Measurements from ENCODE around the gene LYRM1. TPM values are rescaled to one million over a fixed set of nuclear protein-coding genes. Genes with fewer than 3 reads are reported as not detected.
"Not testable (repeated sequence)": the region's sequence is repeated elsewhere in the genome, so short reads cannot be mapped to it uniquely, and the experiment has no call there.

The LYRM1 gene
- polyA plus RNA-seq, 1 donor (not counting 4 experiments of a cell fraction or from before 2014, with no cell fraction given): 21.7 TPM

GRCh38 chr16:20859699-20860098 lies 40.9 kb upstream of the LYRM1 start:
- Histone ChIP-seq H3K27me3 (ENCODE audit: control insufficient read depth, extremely low read depth, insufficient read depth, low read length) (no peaks in the 10 kb centered on the region), H3K79me2 (ENCODE audit: control insufficient read depth, insufficient read depth, low read length) (peaks cover 31% of the 10 kb centered on the region), H3K36me3 (ENCODE audit: control insufficient read depth in 2 of 2, extremely low read depth in 1 of 2, insufficient read depth in 2 of 2, low read length in 2 of 2) (peaks cover 24 to 29% of the 10 kb centered on the region in 2 experiments), H2AFZ (ENCODE audit: control insufficient read depth, low read length) (no peak overlapping the region), H4K20me1 (ENCODE audit: control insufficient read depth, extremely low read depth, insufficient read depth, low read length) (no peaks in the 10 kb centered on the region), H3K4me2 (ENCODE audit: control insufficient read depth, extremely low read depth, insufficient read depth, low read depth, low read length) (no peak overlapping the region), H3K9me1 (ENCODE audit: control insufficient read depth, extremely low read depth, insufficient read depth, low read length) (no peaks in the 10 kb centered on the region), H3K4me3 (ENCODE audit: control insufficient read depth in 2 of 3, extremely low read depth in 1 of 3, insufficient read depth in 2 of 3, low read depth in 1 of 3, low read length in 3 of 3) (no peak overlapping the region), H3K27ac (ENCODE audit: control insufficient read depth, insufficient read depth, low read length) (no peak overlapping the region), H3K9me3 (ENCODE audit: control insufficient read depth, low read depth, low read length) (no peaks in the 10 kb centered on the region), H3K9ac (ENCODE audit: control insufficient read depth, extremely low read depth, insufficient read depth, low read length) (no peak overlapping the region), H3K4me1 (ENCODE audit: control insufficient read depth, extremely low read depth, insufficient read depth, low read length) (peaks cover under 1% of the 10 kb centered on the region)
- TF ChIP-seq CTCF (optimal IDR thresholded peaks at IDR 0.05 in 1 of 3, IDR thresholded peaks at IDR 0.05 in 1 of 3, conservative IDR thresholded peaks at IDR 0.05 in 1 of 3; ENCODE audit: extremely low read depth in 1 of 3, insufficient read depth in 2 of 3, low read length in 3 of 3): no peak
- no peak for TF ChIP-seq EZH2 (IDR thresholded peaks at IDR 0.05; ENCODE audit: low read length)
- dilution Hi-C loops (cut with MboI; ENCODE audit: extremely low pct_ligation_motif_present, low sequenced_read_pairs): no loop called here
- no peak for DNase-seq (ENCODE audit: low read depth, low spot score)
- FAIRE-seq: no peak

GRCh38 chr16:20860361-20860760 lies 40.2 kb upstream of the LYRM1 start:
- no peaks in the 10 kb centered on the region for H4K20me1 ChIP-seq (ENCODE audit: control insufficient read depth, extremely low read depth, insufficient read depth, low read length)
- dilution Hi-C loops (cut with MboI; ENCODE audit: extremely low pct_ligation_motif_present, low sequenced_read_pairs): no loop called here
- no peak overlapping the region for H3K27ac ChIP-seq (ENCODE audit: control insufficient read depth, insufficient read depth, low read length)
- H3K4me3 ChIP-seq (ENCODE audit: control insufficient read depth in 2 of 3, extremely low read depth in 1 of 3, insufficient read depth in 2 of 3, low read depth in 1 of 3, low read length in 3 of 3): no peak overlapping the region
- no peak overlapping the region for H3K9ac ChIP-seq (ENCODE audit: control insufficient read depth, extremely low read depth, insufficient read depth, low read length)
- no peaks in the 10 kb centered on the region for H3K9me3 ChIP-seq (ENCODE audit: control insufficient read depth, low read depth, low read length)
- H3K27me3 ChIP-seq (ENCODE audit: control insufficient read depth, extremely low read depth, insufficient read depth, low read length): no peaks in the 10 kb centered on the region
- H3K79me2 ChIP-seq (ENCODE audit: control insufficient read depth, insufficient read depth, low read length): peaks cover 33% of the 10 kb centered on the region
- TF ChIP-seq CTCF (optimal IDR thresholded peaks at IDR 0.05 in 1 of 3, IDR thresholded peaks at IDR 0.05 in 1 of 3, conservative IDR thresholded peaks at IDR 0.05 in 1 of 3; ENCODE audit: extremely low read depth in 1 of 3, insufficient read depth in 2 of 3, low read length in 3 of 3) (no peak), EZH2 (IDR thresholded peaks at IDR 0.05; ENCODE audit: low read length) (no peak)
- peaks cover 19 to 29% of the 10 kb centered on the region in 2 experiments for H3K36me3 ChIP-seq (ENCODE audit: control insufficient read depth in 2 of 2, extremely low read depth in 1 of 2, insufficient read depth in 2 of 2, low read length in 2 of 2)
- no peaks in the 10 kb centered on the region for H3K9me1 ChIP-seq (ENCODE audit: control insufficient read depth, extremely low read depth, insufficient read depth, low read length)
- H2AFZ ChIP-seq (ENCODE audit: control insufficient read depth, low read length): no peak overlapping the region
- FAIRE-seq (no peak), DNase-seq (ENCODE audit: low read depth, low spot score) (no peak)
- peaks cover 7% of the 10 kb centered on the region for H3K4me1 ChIP-seq (ENCODE audit: control insufficient read depth, extremely low read depth, insufficient read depth, low read length)
- H3K4me2 ChIP-seq (ENCODE audit: control insufficient read depth, extremely low read depth, insufficient read depth, low read depth, low read length): no peak overlapping the region

- H3K4me2 ChIP-seq (ENCODE audit: control insufficient read depth, extremely low read depth, insufficient read depth, low read depth, low read length); H3K27me3 ChIP-seq (ENCODE audit: control insufficient read depth, extremely low read depth, insufficient read depth, low read length); H3K27ac ChIP-seq (ENCODE audit: control insufficient read depth, insufficient read depth, low read length); H3K9me3 ChIP-seq (ENCODE audit: control insufficient read depth, low read depth, low read length); DNase-seq (ENCODE audit: low read depth, low spot score); H2AFZ ChIP-seq (ENCODE audit: control insufficient read depth, low read length); dilution Hi-C loops (cut with MboI; ENCODE audit: extremely low pct_ligation_motif_present, low sequenced_read_pairs); H3K4me3 ChIP-seq (ENCODE audit: control insufficient read depth in 2 of 3, extremely low read depth in 1 of 3, insufficient read depth in 2 of 3, low read depth in 1 of 3, low read length in 3 of 3); H4K20me1 ChIP-seq (ENCODE audit: control insufficient read depth, extremely low read depth, insufficient read depth, low read length); H3K9ac ChIP-seq (ENCODE audit: control insufficient read depth, extremely low read depth, insufficient read depth, low read length); FAIRE-seq; H3K9me1 ChIP-seq (ENCODE audit: control insufficient read depth, extremely low read depth, insufficient read depth, low read length): not testable (repeated sequence)
- H3K36me3 ChIP-seq (ENCODE audit: control insufficient read depth in 2 of 2, extremely low read depth in 1 of 2, insufficient read depth in 2 of 2, low read length in 2 of 2): peaks cover 19 to 26% of the 10 kb centered on the region in 2 experiments
- peaks cover 33% of the 10 kb centered on the region for H3K79me2 ChIP-seq (ENCODE audit: control insufficient read depth, insufficient read depth, low read length)
- peaks cover 13% of the 10 kb centered on the region for H3K4me1 ChIP-seq (ENCODE audit: control insufficient read depth, extremely low read depth, insufficient read depth, low read length)
These were observed 39.6 kb upstream of the LYRM1 start for GRCh38 chr16:20860995-20861394.
